Measurements from ENCODE around the gene FBXO34. TPM values are rescaled to one million over a fixed set of nuclear protein-coding genes. Genes with fewer than 3 reads are reported as not detected.

FBXO34 gene
- total and polyA plus RNA-seq, 10 of the 15 experiments (the other 5 are each of a cell fraction or from before 2014, with no cell fraction given) = 5.6 to 22.8 (median 17.6) TPM

- ChIA-PET SMC1A (ENCODE audit: uncharacterized antibody, unreplicated experiment) (interaction anchor here (0.8 to 2.6 kb wide), 4 partner anchors 10 to 1992 kb away, joined by 3 to 9 read pairs (median 4); no protein-coding TSS in a partner anchor), RAD21 (ENCODE audit: unreplicated experiment) (interaction anchor here (1.0 to 1.1 kb wide), 2 partner anchors 9 to 53 kb away, joined by 3 read pairs; no protein-coding TSS in a partner anchor), CTCF (interaction anchor here (1.0 to 2.0 kb wide), 2 partner anchors 9 to 131 kb away, joined by 3 to 8 read pairs; no protein-coding TSS in a partner anchor), POLR2A (interaction anchor here (0.6 kb wide), 1 partner anchor 19 kb away, joined by 4 read pairs; no protein-coding TSS in a partner anchor)
- Histone ChIP-seq H3K27ac (ENCODE audit: control insufficient read depth, insufficient read depth) (peak overlapping the region; percentile 49), H2AFZ (ENCODE audit: control insufficient read depth, low read depth, low read length) (no peak overlapping the region), H3K4me1 (ENCODE audit: control insufficient read depth, insufficient read depth, low read length) (peaks cover 34% of the 10 kb centered on the region), H3K27me3 (replicated peaks in 1 of 2; ENCODE audit: control insufficient read depth in 2 of 2, insufficient read depth in 2 of 2, low read length in 1 of 2) (no peaks in the 10 kb centered on the region), H4K20me1 (ENCODE audit: control insufficient read depth, insufficient read depth) (no peaks in the 10 kb centered on the region), H3K9me3 (replicated peaks; ENCODE audit: control insufficient read depth, insufficient read depth, low read length) (no peaks in the 10 kb centered on the region), H3K36me3 (ENCODE audit: control insufficient read depth in 2 of 2, insufficient read depth in 2 of 2, low read length in 1 of 2) (no peaks in the 10 kb centered on the region), H3K4me3 (peak overlapping the region; percentile 25; the same call in 1 of the 2 replicates), H3K4me2 (ENCODE audit: control insufficient read depth, insufficient read depth) (peak overlapping the region; percentile 80), H3K79me2 (ENCODE audit: control insufficient read depth, insufficient read depth, low read length) (peaks cover 81% of the 10 kb centered on the region), H3K9ac (ENCODE audit: control insufficient read depth, insufficient read depth, low read length) (peak overlapping the region; percentile 36; the same call in 1 of the 2 replicates)
- TF ChIP-seq ATF2 (IDR thresholded peaks at IDR 0.05; ENCODE audit: low read length) = peak; percentile 31; the same call in 1 of the 2 replicates
- 0 out of 2 replicates have a peak, but pooled peaks have one; percentile 19 for TF ChIP-seq MTA2 (IDR thresholded peaks at IDR 0.05; ENCODE audit: low read depth)
- TF ChIP-seq MTA3 (IDR thresholded peaks at IDR 0.05; ENCODE audit: borderline replicate concordance, low read length) = no peak
- peak; percentile 16; the same call in 1 of the 2 replicates for TF ChIP-seq MEF2A (IDR thresholded peaks at IDR 0.05; ENCODE audit: insufficient read depth, low read depth, low read length)
- peak; percentile 36 for TF ChIP-seq MEF2B (IDR thresholded peaks at IDR 0.05; ENCODE audit: partially characterized antibody, poor library complexity, severe bottlenecking)
- TF ChIP-seq RUNX3 (IDR thresholded peaks at IDR 0.05; ENCODE audit: low read length) = peak; percentile 49; the same call in 1 of the 2 replicates
- 0 out of 2 replicates have a peak, but pooled peaks have one; percentile 14 for TF ChIP-seq CREB1 (IDR thresholded peaks at IDR 0.05; ENCODE audit: low read depth)
- TF ChIP-seq HDAC6 (IDR thresholded peaks at IDR 0.05; ENCODE audit: unreplicated experiment) = no peak
- in situ Hi-C loops (cut with MboI) (no loop called here), intact Hi-C loops (cut with micrococcal nuclease; ENCODE audit: unreplicated experiment) (loop anchor here (10.0 kb wide), 1 partner anchor 175 kb away; no protein-coding TSS in a partner anchor)
- no TSS peak for BruUV-seq (replicated peaks)
- DNase-seq (ENCODE audit: low read depth, low spot score) = no peak
- WGBS (ENCODE audit: insufficient coverage, insufficient replicate concordance, low lambda C conversion rate, missing lambda C conversion rate) = 0% methylated on average over 1 of the region's 1 CpG
- FAIRE-seq = no peak
- ATAC-seq = peak; percentile 20
These were observed 8.2 kb downstream of the FBXO34 start for GRCh38 chr14:55279384-55279783.

Data from GM12878 (cell line).